ENCODE data around the gene ITGA4.

ITGA4 gene

GRCh38 chr2:181581534-181581933 lies 124.3 kb downstream of the ITGA4 start (continued):
- no peak for TF ChIP-seq TCF4 (CRISPR knock-in tag; IDR thresholded peaks at IDR 0.05; ENCODE audit: borderline replicate concordance)

DNA sequence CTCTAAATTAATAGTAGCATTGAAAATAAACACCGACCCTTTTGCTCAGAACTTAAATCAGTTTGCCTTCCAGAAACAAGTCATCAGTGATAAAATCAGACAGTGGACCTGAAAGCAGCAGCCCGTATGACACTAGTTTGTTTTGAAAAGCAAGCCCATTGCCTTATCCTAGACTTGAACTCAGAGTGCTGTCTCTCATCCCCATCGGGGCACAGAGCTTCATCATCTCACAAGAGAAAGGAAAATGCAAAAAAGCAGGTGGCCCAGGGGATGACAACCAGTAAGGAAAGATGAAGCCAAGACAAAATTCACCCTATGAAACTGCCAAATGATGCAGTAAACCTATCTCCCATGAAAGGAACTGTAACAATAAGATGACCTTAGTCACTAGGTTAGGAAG lies 128.5 kb downstream of the ITGA4 start:
- no peak for ATAC-seq
- TF ChIP-seq ZFP3 (CRISPR knock-in tag; IDR thresholded peaks at IDR 0.05) (no peak), TSHZ2 (CRISPR knock-in tag; IDR thresholded peaks at IDR 0.05) (no peak), GLIS3 (CRISPR knock-in tag; IDR thresholded peaks at IDR 0.05) (no peak), ZC3H10 (CRISPR knock-in tag; IDR thresholded peaks at IDR 0.05) (no peak), ISL1 (CRISPR knock-in tag; IDR thresholded peaks at IDR 0.05) (no peak), RARB (CRISPR knock-in tag; IDR thresholded peaks at IDR 0.05) (no peak), ESRRG (CRISPR knock-in tag; IDR thresholded peaks at IDR 0.05) (no peak)
- TF ChIP-seq, protein P1, sequence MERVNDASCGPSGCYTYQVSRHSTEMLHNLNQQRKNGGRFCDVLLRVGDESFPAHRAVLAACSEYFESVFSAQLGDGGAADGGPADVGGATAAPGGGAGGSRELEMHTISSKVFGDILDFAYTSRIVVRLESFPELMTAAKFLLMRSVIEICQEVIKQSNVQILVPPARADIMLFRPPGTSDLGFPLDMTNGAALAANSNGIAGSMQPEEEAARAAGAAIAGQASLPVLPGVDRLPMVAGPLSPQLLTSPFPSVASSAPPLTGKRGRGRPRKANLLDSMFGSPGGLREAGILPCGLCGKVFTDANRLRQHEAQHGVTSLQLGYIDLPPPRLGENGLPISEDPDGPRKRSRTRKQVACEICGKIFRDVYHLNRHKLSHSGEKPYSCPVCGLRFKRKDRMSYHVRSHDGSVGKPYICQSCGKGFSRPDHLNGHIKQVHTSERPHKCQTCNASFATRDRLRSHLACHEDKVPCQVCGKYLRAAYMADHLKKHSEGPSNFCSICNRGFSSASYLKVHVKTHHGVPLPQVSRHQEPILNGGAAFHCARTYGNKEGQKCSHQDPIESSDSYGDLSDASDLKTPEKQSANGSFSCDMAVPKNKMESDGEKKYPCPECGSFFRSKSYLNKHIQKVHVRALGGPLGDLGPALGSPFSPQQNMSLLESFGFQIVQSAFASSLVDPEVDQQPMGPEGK (CRISPR knock-in tag; IDR thresholded peaks at IDR 0.05; ENCODE audit: borderline replicate concordance): no peak
